Adrenal gland (tissue), 12 donors: ENCODE results near the gene GGA1. TPM values are rescaled to one million over a fixed set of nuclear protein-coding genes. Genes with fewer than 3 reads are reported as not detected.
A peak's percentile ranks its signal among the peaks of the same experiment; 100 is the strongest.
"Not testable (repeated sequence)": the region's sequence is repeated elsewhere in the genome, so short reads cannot be mapped to it uniquely, and the experiment has no call there.

Experiments
- DNase-seq, 7 donors: peaks; one replicate each; pipeline ENCODE4 v3.0.0-alpha.2; 2019 to 2020
- H3K27ac ChIP-seq, 5 donors: fragments of 200-600 bp; sonication (generic) in 4 of 5; 1 replicate in 3 of 5; 2 replicates in 2 of 5; pipeline versions ENCODE4 v1.5.1 to v1.8.0; 2016 to 2020; ENCODE audit warnings: mild to moderate bottlenecking in 1 of 5
- H3K27me3 ChIP-seq: fragments of 200-600 bp; 2 replicates; pipeline ENCODE4 v1.8.0; 2021
- H3K36me3 ChIP-seq, 2 donors: fragments of 200-600 bp; replicated peaks in 1 of 2; 1 replicate in 1 of 2; 2 replicates in 1 of 2; pipeline versions ENCODE4 v1.5.1 to v1.8.0; 2018 to 2022
- H3K4me1 ChIP-seq, 2 donors: fragments of 200-600 bp; replicated peaks in 1 of 2; 1 replicate in 1 of 2; 2 replicates in 1 of 2; pipeline versions ENCODE4 v1.5.1 to v1.8.0; 2018 to 2021
- H3K4me3 ChIP-seq, 4 donors: fragments of 200-600 bp; sonication (generic) in 3 of 4; one replicate each; pipeline ENCODE4 v1.5.1; 2016 to 2018
- H3K9me3 ChIP-seq, 3 donors: fragments of 200-600 bp; sonication (generic) in 1 of 3; replicated peaks in 1 of 3; 1 replicate in 2 of 3; 2 replicates in 1 of 3; pipeline versions ENCODE4 v1.5.1 to v1.8.0; 2016 to 2021
- CTCF ChIP-seq, 6 experiments: fragments of 450-650 bp in 4 of 6; fragments of 200-600 bp in 2 of 6; sonication (generic) in 1 of 6; IDR thresholded peaks; 1 replicate in 5 of 6; 2 replicates in 1 of 6; pipeline versions ENCODE4 v1.5.1 to v1.8.0; 2016 to 2021; ENCODE audit warnings: antibody characterized with exemption in 6 of 6, mild to moderate bottlenecking in 2 of 6, moderate library complexity in 1 of 6
- POLR2A ChIP-seq, 2 donors: fragments of 450-650 bp; IDR thresholded peaks; one replicate each; pipeline ENCODE4 v1.6.1; 2017; ENCODE audit warnings: antibody characterized with exemption in 2 of 2, mild to moderate bottlenecking in 2 of 2, moderate library complexity in 1 of 2
- WGBS, 4 donors: extraction: QIAGEN DNeasy Blood & Tissue Kit in 2 of 4; methylation state at CpG; one replicate each; pipeline versions ENCODE4 v1.1.5 to v1.1.7; 2013 to 2017; 5-methylcytosine and 5-hydroxymethylcytosine counted together
- intact Hi-C, 2 donors: fragments of 100-400 bp; cut with DNase I; formaldehyde crosslinking; loops; one replicate each; pipeline versions ENCODE4 v1.14.1 to v1.15.0; 2022 to 2023
- polyA plus RNA-seq, 3 donors: library from polyadenylated mRNA; stranded (reverse); fragments of 200-250 nt in 2 of 3; fragments of 350-450 nt in 1 of 3; fragmentation: Illumina TruSeq in 1 of 3; extraction: RNeasy Lipid Tissue Mini Kit (QIAGEN cat#74804) in 1 of 3; gene quantifications; one replicate each; pipeline ENCODE4 v1.2.3, GENCODE V29; 2013 to 2014
- total RNA-seq, 9 donors: library from RNA; depleted of rRNA in 4 of 9; stranded (reverse); fragments of >200 nt in 4 of 9; fragments of 120-200 nt in 1 of 9; fragmentation: NEBNext Ultra II Directional in 1 of 9; extraction: Animal tissue kit (Norgen Biotek cat#: 25700) in 1 of 9; gene quantifications; one replicate each; pipeline versions ENCODE4 v1.1.0 to v1.2.4, GENCODE V29; 2013 to 2023
- donor health status: healthy with polysubstance abuse.
- donor health status: Bipolar disorder and iron deficiency.
- donor health status: DM: yes; HTN: yes; CAD: no.
- donor health status: DM: no; HTN: no; CAD: no.
- donor health status: DM: no; HTN: no; CAD: no.
- donor health status: DM: yes; HTN: yes; CAD: no.

Gene GGA1
- total and polyA plus RNA-seq, 12 donors = 30.6 to 160 (median 65.6) TPM

GRCh38 chr22:37654563-37655251, 46.1 kb downstream of the GGA1 start:
- H3K27ac ChIP-seq = peak overlapping the region in 1 of 5 donors; percentile 40

GRCh38 chr22:37655252-37655563, 46.6 kb downstream of the GGA1 start:
- Histone ChIP-seq H3K4me3 (no peak overlapping the region), H3K9me3 (no peaks in the 10 kb centered on the region), H3K27me3 (no peaks in the 10 kb centered on the region), H3K27ac (peak overlapping the region in 1 of 5 donors; percentile 40), H3K4me1 (peaks cover 11 to 16% of the 10 kb centered on the region in 2 donors), H3K36me3 (peaks cover 0 to 21% of the 10 kb centered on the region in 2 donors)
- WGBS, 4 donors = 90 to 100% (median 95%) methylated on average over 1 to 17 of the region's 17 CpGs
- TF ChIP-seq CTCF (IDR thresholded peaks at IDR 0.05) = no peak
- TF ChIP-seq POLR2A (IDR thresholded peaks at IDR 0.05) = no peak
- peak in 1 of 7 donors; percentile 33 for DNase-seq
- intact Hi-C loops = no loop called here

More at GRCh38 chr22:37654563-37655251, 46.1 kb downstream of the GGA1 start:
- no peak for TF ChIP-seq CTCF (IDR thresholded peaks at IDR 0.05)
- no peak for TF ChIP-seq POLR2A (IDR thresholded peaks at IDR 0.05)
- Histone ChIP-seq H3K27me3 (no peaks in the 10 kb centered on the region), H3K4me1 (peaks cover 6 to 11% of the 10 kb centered on the region in 2 donors), H3K9me3 (no peaks in the 10 kb centered on the region), H3K4me3 (no peak overlapping the region), H3K36me3 (peaks cover 0 to 22% of the 10 kb centered on the region in 2 donors)
- intact Hi-C loops = no loop called here
- peak in 1 of 7 donors; percentile 16 for DNase-seq
- WGBS, 4 donors = 80 to 93% (median 91%) methylated on average over 13 to 14 of the region's 14 CpGs

GRCh38 chr22:37656583-37656982, 47.9 kb downstream of the GGA1 start:
- H3K27ac ChIP-seq = peak overlapping the region in 4 of 5 donors; percentile 38 to 52 (median 40)
- H3K27me3 ChIP-seq, intact Hi-C loops, DNase-seq, H3K9me3 ChIP-seq, H3K36me3 ChIP-seq, H3K4me3 ChIP-seq: not testable (repeated sequence)
- peaks cover 24 to 30% of the 10 kb centered on the region in 2 donors for H3K4me1 ChIP-seq
- WGBS, 4 donors = 94 to 97% (median 97%) methylated on average over 4 of the region's 4 CpGs

GRCh38 chr22:37657590-37658132, 49.0 kb downstream of the GGA1 start:
- intact Hi-C loops = no loop called here
- peak in 2 of 7 donors; percentile 44 to 46 for DNase-seq
- Histone ChIP-seq H3K27ac (peak overlapping the region in 4 of 5 donors; percentile 41 to 88 (median 75)), H3K9me3 (no peaks in the 10 kb centered on the region), H3K27me3 (no peaks in the 10 kb centered on the region), H3K4me1 (peaks cover 31 to 41% of the 10 kb centered on the region in 2 donors), H3K4me3 (peak overlapping the region in 2 of 4 donors; percentile 16 to 50), H3K36me3 (peaks cover 0 to 9% of the 10 kb centered on the region in 2 donors)
- TF ChIP-seq POLR2A (IDR thresholded peaks at IDR 0.05) (no peak), CTCF (IDR thresholded peaks at IDR 0.05) (no peak)
- WGBS, 4 donors = 5 to 11% (median 8%) methylated on average over 5 to 6 of the region's 6 CpGs
